Liver (tissue), 9 donors: ENCODE measurements around the gene MPND. TPM values are rescaled to one million over a fixed set of nuclear protein-coding genes. Genes with fewer than 3 reads are reported as not detected.

Experiments
- DNase-seq: peaks from one replicate; pipeline ENCODE4 v3.0.0-alpha.2; 2017; ENCODE audit warnings: low spot score
- H3K27ac ChIP-seq, 2 donors: one replicate each; pipeline ENCODE4 v1.7.0; 2013; ENCODE audit warnings: inconsistent platforms in 2 of 2, low read length in 2 of 2, control low read depth in 1 of 2, low read depth in 1 of 2, mild to moderate bottlenecking in 1 of 2
- H3K27me3 ChIP-seq, 4 donors: one replicate each; pipeline versions ENCODE4 v1.6.1 to v1.7.0; 2013; ENCODE audit warnings: low read length in 3 of 4, inconsistent platforms in 1 of 4, mild to moderate bottlenecking in 1 of 4, moderate library complexity in 1 of 4; ENCODE audit not compliant: control insufficient read depth in 4 of 4, insufficient read depth in 4 of 4
- H3K36me3 ChIP-seq, 4 donors: one replicate each; pipeline versions ENCODE4 v1.6.1 to v1.7.0; 2013; ENCODE audit warnings: low read length in 3 of 4, mild to moderate bottlenecking in 3 of 4, low read depth in 1 of 4, moderate library complexity in 1 of 4; ENCODE audit not compliant: control insufficient read depth in 4 of 4, insufficient read depth in 3 of 4
- H3K4me1 ChIP-seq, 4 donors: one replicate each; pipeline versions ENCODE4 v1.6.1 to v1.7.0; 2013; ENCODE audit warnings: low read length in 3 of 4, mild to moderate bottlenecking in 3 of 4, moderate library complexity in 1 of 4; ENCODE audit not compliant: control insufficient read depth in 4 of 4, insufficient read depth in 4 of 4
- H3K4me3 ChIP-seq, 3 donors: one replicate each; pipeline versions ENCODE4 v1.6.1 to v1.7.0; 2013; ENCODE audit warnings: low read length in 3 of 3, control low read depth in 1 of 3, low read depth in 1 of 3, mild to moderate bottlenecking in 1 of 3
- H3K9ac ChIP-seq, 2 donors: one replicate each; pipeline ENCODE4 v1.7.0; 2013; ENCODE audit warnings: low read length in 2 of 2, mild to moderate bottlenecking in 2 of 2, moderate library complexity in 2 of 2, control low read depth in 1 of 2, low read depth in 1 of 2
- H3K9me3 ChIP-seq, 4 donors: one replicate each; pipeline versions ENCODE4 v1.6.1 to v1.7.0; 2013; ENCODE audit warnings: low read length in 3 of 4; ENCODE audit not compliant: control insufficient read depth in 4 of 4
- FOXA1 ChIP-seq: IDR thresholded peaks from 2 replicates; pipeline ENCODE4 v1.6.1; 2016; ENCODE audit warnings: antibody characterized with exemption
- FOXA2 ChIP-seq: IDR thresholded peaks from 2 replicates; pipeline ENCODE4 v1.6.1; 2016; ENCODE audit warnings: antibody characterized with exemption
- GABPA ChIP-seq, 2 donors: IDR thresholded peaks in 1 of 2; conservative IDR thresholded peaks in 1 of 2; 2 replicates each; pipeline ENCODE4 v1.6.1; 2016; ENCODE audit warnings: antibody characterized with exemption in 2 of 2, mild to moderate bottlenecking in 1 of 2, moderate library complexity in 1 of 2
- HNF4A ChIP-seq, 2 donors: conservative IDR thresholded peaks; 2 replicates each; pipeline ENCODE4 v1.6.1; 2016; ENCODE audit warnings: antibody characterized with exemption in 2 of 2, mild to moderate bottlenecking in 2 of 2
- HNF4G ChIP-seq: IDR thresholded peaks from 2 replicates; pipeline ENCODE4 v1.6.1; 2016; ENCODE audit warnings: antibody characterized with exemption
- MAX ChIP-seq: IDR thresholded peaks from 2 replicates; pipeline ENCODE4 v1.6.1; 2016; ENCODE audit warnings: antibody characterized with exemption
- NR2F2 ChIP-seq: IDR thresholded peaks from 2 replicates; pipeline ENCODE4 v1.6.1; 2016; ENCODE audit warnings: antibody characterized with exemption
- RAD21 ChIP-seq, 2 donors: IDR thresholded peaks; 2 replicates each; pipeline ENCODE4 v1.6.1; 2016; ENCODE audit warnings: antibody characterized with exemption in 2 of 2, mild to moderate bottlenecking in 2 of 2
- REST ChIP-seq: IDR thresholded peaks from 2 replicates; pipeline ENCODE4 v1.6.1; 2016; ENCODE audit warnings: antibody characterized with exemption, mild to moderate bottlenecking
- RXRA ChIP-seq, 2 donors: IDR thresholded peaks; 2 replicates each; pipeline ENCODE4 v1.6.1; 2017 to 2018; ENCODE audit warnings: antibody characterized with exemption in 2 of 2, mild to moderate bottlenecking in 1 of 2
- TAF1 ChIP-seq: conservative IDR thresholded peaks from 2 replicates; pipeline ENCODE4 v1.6.1; 2016; ENCODE audit warnings: antibody characterized with exemption, mild to moderate bottlenecking
- YY1 ChIP-seq: IDR thresholded peaks from 2 replicates; pipeline ENCODE4 v1.6.1; 2016; ENCODE audit warnings: antibody characterized with exemption, mild to moderate bottlenecking
- ZBTB33 ChIP-seq: IDR thresholded peaks from 2 replicates; pipeline ENCODE4 v1.6.1; 2016; ENCODE audit warnings: antibody characterized with exemption
- WGBS: extraction: QIAGEN DNeasy Blood & Tissue Kit; methylation state at CpG from one replicate; pipeline ENCODE4 v1.1.7; 2013; 5-methylcytosine and 5-hydroxymethylcytosine counted together
- polyA plus RNA-seq, 2 donors: library from polyadenylated mRNA; stranded (reverse) in 1 of 2; unstranded in 1 of 2; fragments of 200-250 nt in 1 of 2; fragments of >200 nt in 1 of 2; fragmentation: Nextera tagmentation in 1 of 2; extraction: Ambion mirVana in 1 of 2; gene quantifications; one replicate each; pipeline versions ENCODE4 v1.2.1 to v1.2.3, GENCODE V29; 2013 to 2015
- total RNA-seq, 2 donors: library from RNA; depleted of rRNA; stranded (reverse); fragments of >200 nt; gene quantifications; one replicate each; pipeline ENCODE4 v1.2.3, GENCODE V29; 2014
- donor health status: healthy.
- donor health status: healthy.
- donor health status: healthy.
- donor health status: healthy.
- donor health status: healthy.

MPND gene
- total and polyA plus RNA-seq, 4 donors = 4.7 to 9.9 (median 9.2) TPM

GRCh38 chr19:4365341-4365740 is 22.0 kb downstream of the MPND start:
- TF ChIP-seq MAX (no peak), YY1 (no peak), ZBTB33 (no peak), FOXA1 (no peak), FOXA2 (no peak), REST (no peak), RXRA (IDR thresholded peaks at IDR 0.05) (no peak)
- WGBS = 88% methylated on average over 16 of the region's 16 CpGs
- Histone ChIP-seq H3K4me1 (peaks cover under 1 to 26% (median 15%) of the 10 kb centered on the region in 4 donors), H3K9me3 (no peaks in the 10 kb centered on the region), H3K4me3 (no peak overlapping the region), H3K27me3 (no peaks in the 10 kb centered on the region), H3K36me3 (peaks cover 9 to 46% (median 25%) of the 10 kb centered on the region in 4 donors), H3K27ac (no peak overlapping the region), H3K9ac (no peak overlapping the region)
- peak; percentile 63 for DNase-seq

GRCh38 chr19:4365791-4366665 is 22.7 kb downstream of the MPND start:
- no peak overlapping the region for H3K9ac ChIP-seq
- H3K27me3 ChIP-seq = no peaks in the 10 kb centered on the region
- no peak overlapping the region for H3K4me3 ChIP-seq
- peaks cover 4 to 31% (median 16%) of the 10 kb centered on the region in 4 donors for H3K4me1 ChIP-seq
- WGBS = 96% methylated on average over 19 of the region's 19 CpGs
- H3K9me3 ChIP-seq = no peaks in the 10 kb centered on the region
- H3K27ac ChIP-seq = no peak overlapping the region
- peaks cover 9 to 40% (median 24%) of the 10 kb centered on the region in 4 donors for H3K36me3 ChIP-seq
- no peak for DNase-seq
- TF ChIP-seq HNF4A (conservative IDR thresholded peaks at IDR 0.05) (no peak), RAD21 (IDR thresholded peaks at IDR 0.05) (no peak), RXRA (IDR thresholded peaks at IDR 0.05) (no peak), TAF1 (no peak), GABPA (IDR thresholded peaks at IDR 0.05 in 1 of 2, conservative IDR thresholded peaks at IDR 0.05 in 1 of 2) (no peak), HNF4G (no peak), NR2F2 (no peak)
